ENCODE measurements around the gene ZNF536.
"Not testable (repeated sequence)": the region's sequence is repeated elsewhere in the genome, so short reads cannot be mapped to it uniquely, and the experiment has no call there.

ZNF536 gene

GRCh38 chr19:30443531-30444252 is 71.5 kb downstream of the ZNF536 start:
- no peak for DNase-seq

DNA sequence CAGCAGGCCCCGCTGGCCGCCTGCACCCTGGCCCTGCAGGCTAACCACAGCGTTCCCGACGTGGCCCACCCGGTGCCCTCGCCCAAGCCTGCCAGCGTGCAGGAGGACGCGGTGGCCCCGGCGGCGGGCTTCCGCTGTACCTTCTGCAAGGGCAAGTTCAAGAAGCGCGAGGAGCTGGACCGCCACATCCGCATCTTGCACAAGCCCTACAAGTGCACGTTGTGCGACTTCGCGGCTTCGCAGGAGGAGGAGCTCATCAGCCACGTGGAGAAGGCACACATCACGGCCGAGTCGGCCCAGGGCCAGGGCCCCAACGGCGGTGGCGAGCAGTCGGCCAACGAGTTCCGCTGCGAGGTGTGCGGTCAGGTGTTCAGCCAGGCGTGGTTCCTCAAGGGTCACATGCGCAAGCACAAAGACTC is 72.1 kb downstream of the ZNF536 start:
- no peak for DNase-seq

GRCh38 chr19:30444686-30445232 is 72.6 kb downstream of the ZNF536 start:
- DNase-seq = no peak

DNA sequence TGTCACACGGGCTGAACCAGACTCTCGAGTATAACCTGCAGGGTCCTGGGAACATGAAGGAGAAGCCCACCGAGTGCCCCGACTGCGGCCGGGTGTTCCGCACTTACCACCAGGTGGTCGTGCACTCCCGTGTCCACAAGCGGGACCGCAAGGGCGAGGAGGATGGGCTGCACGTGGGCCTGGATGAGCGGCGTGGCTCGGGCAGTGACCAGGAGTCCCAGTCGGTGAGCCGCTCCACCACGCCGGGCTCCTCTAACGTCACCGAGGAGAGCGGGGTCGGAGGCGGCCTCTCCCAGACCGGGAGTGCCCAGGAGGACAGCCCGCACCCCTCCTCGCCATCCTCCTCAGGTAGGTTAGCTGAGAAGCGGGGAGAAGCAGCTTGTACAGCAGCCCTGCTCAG is 73.2 kb downstream of the ZNF536 start:
- DNase-seq = no peak

- not testable (repeated sequence) for DNase-seq
These were observed 73.9 kb downstream of the ZNF536 start for GRCh38 chr19:30446120-30446519.

DNA sequence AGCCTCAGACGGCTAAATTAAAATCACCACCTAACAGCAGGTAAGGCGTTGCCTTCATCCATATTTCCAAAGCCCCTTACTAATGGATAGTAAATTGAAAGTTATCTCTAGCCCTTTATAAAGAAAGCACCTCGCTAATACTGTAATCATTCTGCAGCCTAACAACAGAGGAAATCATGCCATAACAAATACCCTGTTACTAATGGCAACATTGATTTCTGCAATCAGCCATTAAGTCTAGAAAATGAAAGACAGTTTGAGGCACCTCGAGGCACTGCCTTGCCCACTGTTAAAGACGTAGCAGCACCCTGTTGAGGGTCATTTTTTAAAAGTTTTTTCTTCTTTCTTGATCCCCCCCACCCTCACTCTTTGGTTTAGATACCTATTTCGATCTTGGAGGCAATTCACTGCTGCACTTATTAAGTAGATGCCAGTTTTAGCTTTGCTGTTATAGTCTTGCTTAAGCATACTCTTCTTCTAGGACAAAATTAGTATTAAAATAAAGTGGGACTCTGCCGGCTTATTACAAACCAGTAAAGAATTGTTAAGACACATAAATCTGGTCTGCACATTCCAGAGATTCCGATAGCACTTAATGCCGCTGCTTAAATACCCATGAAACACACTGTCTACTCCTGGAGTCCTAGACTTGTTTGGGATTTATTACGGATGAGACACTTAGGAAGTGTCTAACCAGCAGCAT is 74.8 kb downstream of the ZNF536 start:
- no peak for DNase-seq

GRCh38 chr19:30447553-30447870 is 75.3 kb downstream of the ZNF536 start:
- DNase-seq = no peak

DNA sequence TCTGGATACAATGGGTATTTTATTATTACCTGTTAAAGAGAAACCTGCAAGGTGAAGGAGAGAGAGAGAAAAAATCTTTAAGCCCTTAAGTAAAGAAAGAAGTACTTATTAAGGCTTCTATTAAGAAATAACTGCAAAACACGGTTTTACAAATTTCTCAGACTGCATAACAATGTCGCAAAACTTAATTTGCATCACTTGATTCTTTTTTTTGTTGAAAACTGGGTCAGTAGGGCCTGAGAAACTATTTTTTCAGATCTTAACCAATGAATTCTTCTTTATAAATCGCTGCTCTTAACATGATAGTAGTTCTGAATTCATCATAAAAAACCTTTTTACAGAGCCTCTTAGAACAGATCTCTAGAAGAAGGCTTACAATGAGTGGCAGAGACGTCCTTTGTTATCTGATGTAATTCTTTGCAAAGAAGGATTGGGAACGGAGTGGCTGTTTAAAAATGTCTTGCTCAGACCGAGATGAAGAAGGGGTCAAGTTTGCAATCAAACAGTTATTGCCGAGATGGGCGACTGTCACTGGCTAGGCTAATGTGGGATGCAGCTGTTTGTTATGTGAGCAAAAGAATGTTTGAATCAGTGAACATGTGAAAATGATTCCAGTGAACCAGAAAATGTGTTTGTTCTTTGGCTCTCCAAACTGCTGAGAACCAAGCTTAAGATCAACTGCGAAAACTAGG is 76.3 kb downstream of the ZNF536 start:
- DNase-seq = peak in 2 of 56 donors; percentile 7 to 21

- no peak for DNase-seq
These were observed 77.0 kb downstream of the ZNF536 start for GRCh38 chr19:30449078-30449590.

DNA sequence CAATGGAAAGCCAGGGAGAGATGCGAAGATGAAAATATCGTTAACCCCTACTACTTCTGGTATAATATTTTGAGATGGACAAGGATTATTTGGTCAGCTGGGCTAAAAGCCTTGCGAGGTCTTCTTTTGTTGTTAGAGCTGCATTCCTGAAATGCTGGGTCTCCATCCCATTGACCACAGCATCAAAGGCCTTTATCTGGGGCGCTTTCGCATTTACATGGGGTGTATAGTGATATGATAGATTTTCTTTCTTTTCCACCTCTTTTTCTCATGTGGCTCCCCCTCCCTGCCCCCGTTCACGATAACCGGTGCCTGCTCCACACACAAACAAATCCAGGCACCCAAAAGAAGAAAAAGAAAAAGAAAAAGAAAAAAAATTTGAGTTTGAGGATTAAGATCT is 77.5 kb downstream of the ZNF536 start:
- DNase-seq = no peak

- peak in 43 of 56 donors; percentile 10 to 78 (median 43) for DNase-seq
These were observed 77.9 kb downstream of the ZNF536 start for GRCh38 chr19:30450100-30450499.

DNA sequence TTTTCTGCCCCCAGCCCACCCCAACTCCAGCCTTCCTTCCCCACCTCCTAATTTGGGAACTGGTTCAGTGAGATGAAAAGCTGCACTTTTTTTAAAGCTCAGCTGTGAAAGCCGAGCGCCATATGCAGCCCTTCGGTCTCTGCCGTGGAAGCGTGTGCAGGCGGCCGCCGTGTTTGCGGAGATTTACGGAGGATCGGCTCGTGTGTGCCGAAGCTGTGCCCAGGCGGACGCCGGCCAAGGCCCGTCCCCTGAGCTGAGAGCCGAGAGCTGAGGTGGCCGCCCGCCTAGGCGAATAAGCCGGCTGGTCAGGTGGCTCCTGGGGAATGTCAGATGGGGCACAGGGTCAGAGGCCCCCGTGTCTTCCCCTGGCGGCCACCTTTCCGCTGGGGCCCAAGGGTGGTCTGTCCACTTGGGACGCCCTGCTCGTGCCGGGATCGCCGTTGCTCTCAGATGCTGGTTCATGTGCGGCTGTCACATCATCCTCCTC is 78.7 kb downstream of the ZNF536 start:
- DNase-seq = peak in 20 of 56 donors; percentile 6 to 52 (median 32)

- DNase-seq = no peak
These were observed 80.7 kb downstream of the ZNF536 start for GRCh38 chr19:30452931-30453330.

- no peak for DNase-seq
These were observed 81.6 kb downstream of the ZNF536 start for GRCh38 chr19:30453743-30454142.

DNA sequence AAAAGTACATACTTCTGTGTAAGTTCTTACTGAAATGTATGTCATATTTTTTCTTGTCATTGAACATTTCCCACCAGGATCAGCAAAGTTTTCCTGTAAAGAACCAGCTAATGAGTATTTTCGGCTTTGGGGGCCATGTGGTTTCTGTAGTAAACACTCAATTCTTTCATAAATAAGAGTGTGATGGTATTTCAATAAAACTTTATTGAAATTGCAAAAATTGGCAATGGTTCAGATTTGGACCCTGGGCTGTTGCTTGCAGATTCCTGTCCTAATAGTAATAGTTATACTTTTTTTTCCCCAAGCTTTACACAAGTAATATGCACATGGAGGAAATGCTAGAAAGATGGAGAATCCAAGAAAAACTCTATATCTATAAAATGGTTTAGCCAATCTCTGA is 83.7 kb downstream of the ZNF536 start:
- no peak for DNase-seq

GRCh38 chr19:30457484-30457883 is 85.3 kb downstream of the ZNF536 start:
- DNase-seq = no peak

DNA sequence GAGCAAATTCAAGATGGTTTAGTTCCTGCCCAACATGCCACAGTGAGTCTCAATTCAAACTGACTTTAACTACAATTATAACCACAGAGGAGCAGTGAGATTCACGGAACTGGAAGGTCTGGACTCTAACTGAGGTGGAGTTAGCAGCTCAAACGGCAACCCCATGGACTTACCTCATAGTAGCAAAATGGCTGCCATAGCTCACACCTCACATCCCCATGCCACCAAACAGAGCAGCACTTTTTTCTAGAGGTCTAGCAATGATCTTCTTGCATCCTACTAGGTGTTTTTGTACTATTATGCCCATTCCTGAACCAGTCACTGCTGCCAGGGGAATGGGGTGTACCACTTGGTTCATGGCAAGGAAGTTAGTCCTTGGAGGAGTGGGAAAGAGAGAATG is 87.7 kb downstream of the ZNF536 start:
- no peak for DNase-seq

DNA sequence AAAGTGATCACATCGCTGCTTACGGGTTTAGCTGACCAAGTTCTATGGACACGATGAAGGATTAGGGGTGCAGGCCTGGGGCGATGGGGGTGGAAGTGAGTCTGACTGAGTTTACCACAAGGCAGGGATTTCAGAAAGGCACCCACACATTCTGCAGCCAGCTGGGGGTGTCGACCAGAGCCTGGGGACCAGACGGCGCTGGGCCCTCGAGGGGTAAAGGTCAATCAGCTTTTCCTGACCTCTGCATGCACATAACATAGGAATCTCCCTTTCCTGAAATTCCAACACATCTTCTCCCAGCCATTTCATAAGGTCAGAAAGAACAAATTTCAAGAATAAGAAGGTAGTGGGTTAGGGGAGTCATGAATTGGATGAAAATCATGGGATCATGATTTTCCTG is 92.0 kb downstream of the ZNF536 start:
- DNase-seq = no peak

- not testable (repeated sequence) for DNase-seq
These were observed 94.4 kb downstream of the ZNF536 start for GRCh38 chr19:30466598-30466997.

GRCh38 chr19:30467239-30467638 is 95.1 kb downstream of the ZNF536 start:
- no peak for DNase-seq

- no peak for DNase-seq
These were observed 97.6 kb downstream of the ZNF536 start for GRCh38 chr19:30469774-30470173.

GRCh38 chr19:30471441-30471840 is 99.3 kb downstream of the ZNF536 start:
- no peak for DNase-seq
